NCI-H2029 treated with DMSO at 0.1 percent for 48 hours (cell line): ENCODE data around the gene MAPKAPK5.
"Not testable (repeated sequence)": the region's sequence is repeated elsewhere in the genome, so short reads cannot be mapped to it uniquely, and the experiment has no call there.

Experiments used
- DNase-seq: peaks from one replicate; lab custom pipeline; 2025; lab: John Stamatoyannopoulos, UW

The MAPKAPK5 gene

GRCh38 chr12:111828338-111828979, 13.6 kb upstream of the MAPKAPK5 start:
- DNase-seq, result no peak

GRCh38 chr12:111829635-111830034, 12.4 kb upstream of the MAPKAPK5 start:
- DNase-seq, result not testable (repeated sequence)

DNA sequence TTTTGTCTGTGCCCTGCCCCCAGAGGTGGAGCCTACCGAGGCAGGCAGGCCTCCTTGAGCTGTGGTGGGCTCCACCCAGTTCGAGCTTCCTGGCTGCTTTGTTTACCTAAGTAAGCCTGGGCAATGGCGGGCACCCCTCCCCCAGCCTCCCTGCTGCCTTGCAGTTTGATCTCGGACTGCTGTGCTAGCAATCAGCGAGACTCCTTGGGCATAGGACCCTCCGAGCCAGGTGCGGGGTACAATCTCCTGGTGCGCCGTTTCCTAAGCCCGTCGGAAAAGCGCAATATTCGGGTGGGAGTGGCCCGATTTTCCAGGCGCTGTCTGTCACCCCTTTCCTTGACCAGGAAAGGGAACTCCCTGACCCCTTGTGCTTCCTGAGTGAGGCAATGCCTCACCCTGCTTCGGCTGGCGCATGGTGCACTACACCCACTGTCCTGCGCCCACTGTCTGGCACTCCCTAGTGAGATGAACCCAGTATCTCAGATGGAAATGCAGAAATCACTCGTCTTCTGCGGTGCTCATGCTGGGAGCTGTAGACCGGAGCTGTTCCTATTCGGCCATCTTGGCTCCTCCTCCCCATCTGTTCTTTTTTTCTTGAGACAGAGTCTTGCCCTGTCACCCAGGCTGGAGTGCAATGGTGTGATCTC, 7.2 kb upstream of the MAPKAPK5 start:
- DNase-seq, result not testable (repeated sequence)

GRCh38 chr12:111835531-111836181, 6.4 kb upstream of the MAPKAPK5 start:
- not testable (repeated sequence) for DNase-seq

- DNase-seq, result no peak
These were observed 3.7 kb upstream of the MAPKAPK5 start for GRCh38 chr12:111838353-111838752.

DNA sequence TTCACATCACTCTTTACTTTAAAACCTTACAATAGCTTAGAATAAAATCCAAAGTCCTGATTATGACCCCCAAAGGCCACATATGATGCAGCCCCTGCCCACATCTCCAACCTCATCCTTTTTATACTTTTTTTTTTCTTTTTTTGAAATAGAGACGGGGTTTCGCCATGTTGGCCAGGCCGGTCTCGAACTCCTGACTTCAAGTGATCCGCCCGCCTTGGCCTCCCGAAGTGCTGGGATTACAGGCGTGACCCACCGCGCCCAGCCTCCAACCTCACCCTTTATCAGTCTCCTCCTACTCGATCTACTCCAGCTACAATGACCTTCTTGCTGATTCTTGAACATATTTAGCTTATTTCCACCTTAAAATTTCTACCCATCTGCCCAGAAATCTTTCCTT, 1.2 kb upstream of the MAPKAPK5 start:
- DNase-seq, result no peak

DNA sequence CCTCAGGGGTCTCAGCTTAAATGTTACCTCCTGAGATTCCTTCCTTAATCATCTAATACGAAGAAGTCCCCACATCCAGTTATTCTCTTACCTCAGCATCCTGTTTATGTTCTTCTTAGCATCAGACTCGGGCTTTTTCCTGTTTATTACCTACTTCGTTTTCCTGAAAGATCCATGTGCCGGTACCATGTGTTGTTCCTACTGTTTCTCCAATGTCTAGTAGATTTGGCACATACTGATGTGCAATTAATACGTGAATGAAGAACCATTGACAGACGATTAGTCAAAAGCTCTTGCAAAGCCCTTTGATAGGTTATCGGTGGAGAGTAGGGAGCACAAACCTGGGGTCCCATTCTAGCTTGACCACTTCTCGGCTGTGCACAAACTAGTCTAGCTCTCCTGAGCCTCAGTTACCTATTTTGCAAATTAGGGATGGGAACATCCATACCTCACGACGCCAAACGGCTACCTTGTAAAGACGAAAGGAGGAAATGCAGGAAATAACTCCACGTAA, 735 bp upstream of the MAPKAPK5 start:
- no peak for DNase-seq

- no peak for DNase-seq
These were observed 748 bp downstream of the MAPKAPK5 start for GRCh38 chr12:111842556-111843396.

DNA sequence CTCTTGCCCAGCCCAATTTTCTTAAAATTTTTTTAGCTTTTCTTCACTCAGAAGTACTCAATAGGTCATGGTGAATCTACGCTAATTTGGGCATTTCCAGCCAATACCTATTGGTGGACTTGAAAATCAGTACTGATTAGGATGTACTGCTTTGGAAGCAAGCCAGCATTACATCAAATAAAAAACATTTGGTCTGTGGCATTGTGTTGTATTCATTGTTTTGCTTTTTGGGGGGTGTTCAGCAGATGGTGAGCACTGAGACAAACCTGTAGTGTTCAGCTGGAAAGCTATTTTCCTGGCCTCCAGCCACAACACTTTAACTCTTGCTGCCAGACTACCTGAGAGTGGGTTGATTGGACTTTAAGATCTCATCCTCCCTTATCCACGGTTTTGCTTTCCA, 4.0 kb downstream of the MAPKAPK5 start:
- no peak for DNase-seq

DNA sequence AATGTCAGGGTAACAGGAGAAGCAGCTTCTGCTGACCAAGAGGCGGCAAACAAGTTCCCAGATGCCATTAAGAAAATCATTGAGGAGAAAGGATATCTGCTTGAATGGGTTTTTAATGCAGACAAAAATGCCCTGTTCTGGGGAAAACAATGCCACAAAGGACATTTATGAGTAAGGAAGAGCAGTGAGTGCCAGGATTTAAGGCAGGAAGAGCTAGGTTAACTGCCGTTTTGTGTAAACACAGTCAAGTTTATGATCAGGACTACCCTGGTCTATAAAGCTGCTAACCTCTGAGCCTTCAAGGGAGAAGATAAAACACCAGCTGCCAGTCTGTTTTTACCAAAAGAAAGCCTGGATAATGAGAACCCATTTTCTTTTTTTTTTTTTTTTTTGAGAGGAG, 8.5 kb downstream of the MAPKAPK5 start:
- no peak for DNase-seq

GRCh38 chr12:111858186-111858585, 16.2 kb downstream of the MAPKAPK5 start:
- DNase-seq, result no peak

- DNase-seq, result no peak
These were observed 16.8 kb downstream of the MAPKAPK5 start for GRCh38 chr12:111858778-111859177.

DNA sequence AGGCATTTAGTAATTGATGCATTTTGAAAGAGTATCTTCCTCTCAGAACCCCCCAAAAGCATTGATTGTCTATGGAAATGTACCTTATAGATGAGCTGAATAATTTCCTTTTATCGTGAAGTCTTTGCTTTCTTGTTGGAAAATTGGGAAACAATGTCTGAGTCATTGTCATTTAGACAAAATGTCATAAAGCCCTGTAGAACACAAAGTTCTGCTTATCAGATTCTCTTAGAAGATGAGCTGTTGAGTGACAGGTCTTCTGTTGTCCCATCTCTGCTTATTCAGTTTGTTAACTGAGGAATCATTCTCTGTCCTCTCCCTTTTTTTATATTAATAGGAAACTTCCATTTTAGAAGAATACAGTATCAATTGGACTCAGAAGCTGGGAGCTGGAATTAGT, 22.9 kb downstream of the MAPKAPK5 start:
- no peak for DNase-seq

GRCh38 chr12:111867531-111867930, 25.5 kb downstream of the MAPKAPK5 start:
- DNase-seq, result no peak

- no peak for DNase-seq
These were observed 26.9 kb downstream of the MAPKAPK5 start for GRCh38 chr12:111868676-111869588.

DNA sequence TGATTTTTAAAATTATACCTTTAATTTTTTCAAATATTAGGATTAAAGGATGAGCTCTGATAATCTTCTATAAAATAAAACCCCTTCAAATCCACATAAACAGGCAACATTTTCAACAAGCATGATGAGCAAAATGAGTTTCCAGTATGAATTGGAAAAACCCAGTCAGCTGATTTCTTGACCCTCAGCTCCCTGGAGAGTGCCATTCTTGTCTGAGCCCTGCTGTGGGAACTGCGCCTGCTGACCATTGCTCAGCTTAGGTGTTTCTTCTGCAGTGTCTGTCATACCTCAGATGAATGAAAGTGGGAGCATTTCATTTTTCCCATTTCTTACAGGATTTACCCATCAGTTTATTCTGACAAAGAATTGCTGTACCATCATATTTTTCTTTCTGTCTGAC, 27.6 kb downstream of the MAPKAPK5 start:
- DNase-seq, result no peak

GRCh38 chr12:111870216-111870615, 28.2 kb downstream of the MAPKAPK5 start:
- no peak for DNase-seq

GRCh38 chr12:111870706-111871105, 28.7 kb downstream of the MAPKAPK5 start:
- DNase-seq, result no peak

DNA sequence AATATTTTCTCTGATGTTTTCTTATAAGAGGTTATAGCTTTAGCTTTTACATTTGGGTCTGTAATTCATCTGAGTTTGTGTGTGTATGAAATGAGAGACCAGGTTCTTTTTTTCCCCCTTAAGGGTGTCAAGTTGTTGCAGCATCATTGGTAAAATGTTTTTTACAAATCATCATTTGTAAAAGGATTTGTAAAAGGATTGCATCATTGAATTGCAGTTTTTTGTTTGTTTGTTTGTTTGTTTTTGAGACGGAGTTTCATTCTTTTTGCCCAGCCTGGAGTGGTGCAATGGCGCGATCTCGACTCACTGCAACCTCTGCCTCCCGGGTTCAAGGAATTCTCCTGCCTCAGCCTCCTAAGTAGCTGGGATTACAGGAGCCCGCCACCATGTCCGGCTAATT, 31.1 kb downstream of the MAPKAPK5 start:
- DNase-seq, result no peak

DNA sequence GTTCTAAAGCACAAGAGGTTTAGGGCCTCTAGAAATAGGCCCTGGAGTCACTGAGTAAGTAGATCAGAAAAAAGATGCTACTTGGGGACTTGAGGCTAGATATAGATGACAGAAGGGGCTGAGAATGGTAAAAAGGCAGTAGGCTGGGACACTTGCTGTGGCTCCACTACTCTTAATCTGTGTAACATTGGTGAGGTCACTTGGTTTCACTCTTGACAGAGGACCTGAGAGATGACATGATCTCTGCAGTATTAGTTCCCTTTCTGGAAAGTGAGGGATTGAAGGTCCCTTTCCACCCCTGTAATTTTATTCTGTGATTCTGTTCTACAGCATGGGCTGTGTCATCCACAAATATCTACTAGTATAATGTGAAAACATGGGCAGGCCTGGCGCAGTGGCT, 39.7 kb downstream of the MAPKAPK5 start:
- DNase-seq, result no peak
